ENCODE results near the gene DRC7. TPM values are rescaled to one million over a fixed set of nuclear protein-coding genes. Genes with fewer than 3 reads are reported as not detected.

Gene DRC7
- polyA plus RNA-seq, 1 donor, result 0.22 TPM

GRCh38 chr16:57747496-57747895 is 52.9 kb downstream of the DRC7 start:
- no peak overlapping the region for H3K27ac ChIP-seq (ENCODE audit: low read length)
- WGBS (ENCODE audit: insufficient coverage, low lambda C conversion rate), result no CpG with 5 or more reads among the region's 12 CpGs
- H3K9me3 ChIP-seq (ENCODE audit: control insufficient read depth, low read depth, low read length), result no peaks in the 10 kb centered on the region
- H3K27me3 ChIP-seq (ENCODE audit: control insufficient read depth, insufficient read depth, low read length), result no peaks in the 10 kb centered on the region
- H3K4me1 ChIP-seq (ENCODE audit: control insufficient read depth, insufficient read depth, low read length), result no peaks in the 10 kb centered on the region
- no peak overlapping the region for H3K4me3 ChIP-seq (ENCODE audit: low read length)
- DNase-seq, result no peak
- peaks cover 30% of the 10 kb centered on the region for H3K36me3 ChIP-seq (ENCODE audit: control insufficient read depth, insufficient read depth, low read length)

- H3K36me3 ChIP-seq (ENCODE audit: control insufficient read depth, insufficient read depth, low read length), result peaks cover 30% of the 10 kb centered on the region
- no peaks in the 10 kb centered on the region for H3K27me3 ChIP-seq (ENCODE audit: control insufficient read depth, insufficient read depth, low read length)
- peaks cover under 1% of the 10 kb centered on the region for H3K9me3 ChIP-seq (ENCODE audit: control insufficient read depth, low read depth, low read length)
- no peak overlapping the region for H3K27ac ChIP-seq (ENCODE audit: low read length)
- DNase-seq, result no peak
- no peak overlapping the region for H3K4me3 ChIP-seq (ENCODE audit: low read length)
- no peaks in the 10 kb centered on the region for H3K4me1 ChIP-seq (ENCODE audit: control insufficient read depth, insufficient read depth, low read length)
- WGBS (ENCODE audit: insufficient coverage, low lambda C conversion rate), result no CpG with 5 or more reads among the region's 6 CpGs
Observed at GRCh38 chr16:57747996-57748395, 53.4 kb downstream of the DRC7 start.

- WGBS (ENCODE audit: insufficient coverage, low lambda C conversion rate), result no CpG with 5 or more reads among the region's 11 CpGs
- Histone ChIP-seq H3K4me1 (ENCODE audit: control insufficient read depth, insufficient read depth, low read length) (no peaks in the 10 kb centered on the region), H3K9me3 (ENCODE audit: control insufficient read depth, low read depth, low read length) (peaks cover 4% of the 10 kb centered on the region), H3K4me3 (ENCODE audit: low read length) (no peak overlapping the region), H3K27ac (ENCODE audit: low read length) (no peak overlapping the region), H3K36me3 (ENCODE audit: control insufficient read depth, insufficient read depth, low read length) (peaks cover 32% of the 10 kb centered on the region), H3K27me3 (ENCODE audit: control insufficient read depth, insufficient read depth, low read length) (no peaks in the 10 kb centered on the region)
- no peak for DNase-seq
Observed at GRCh38 chr16:57748596-57748995, 54.0 kb downstream of the DRC7 start.

- DNase-seq, result no peak
- Histone ChIP-seq H3K36me3 (ENCODE audit: control insufficient read depth, insufficient read depth, low read length) (peaks cover 32% of the 10 kb centered on the region), H3K27me3 (ENCODE audit: control insufficient read depth, insufficient read depth, low read length) (no peaks in the 10 kb centered on the region), H3K4me3 (ENCODE audit: low read length) (no peak overlapping the region), H3K27ac (ENCODE audit: low read length) (no peak overlapping the region), H3K4me1 (ENCODE audit: control insufficient read depth, insufficient read depth, low read length) (no peaks in the 10 kb centered on the region), H3K9me3 (ENCODE audit: control insufficient read depth, low read depth, low read length) (peaks cover 4% of the 10 kb centered on the region)
- WGBS (ENCODE audit: insufficient coverage, low lambda C conversion rate), result no CpG with 5 or more reads among the region's 3 CpGs
Observed at GRCh38 chr16:57749101-57749692, 54.6 kb downstream of the DRC7 start.

- H3K4me3 ChIP-seq (ENCODE audit: low read length), result no peak overlapping the region
- WGBS (ENCODE audit: insufficient coverage, low lambda C conversion rate), result no CpG with 5 or more reads among the region's 5 CpGs
- H3K27ac ChIP-seq (ENCODE audit: low read length), result no peak overlapping the region
- peaks cover 4% of the 10 kb centered on the region for H3K9me3 ChIP-seq (ENCODE audit: control insufficient read depth, low read depth, low read length)
- H3K36me3 ChIP-seq (ENCODE audit: control insufficient read depth, insufficient read depth, low read length), result peaks cover 29% of the 10 kb centered on the region
- DNase-seq, result no peak
- no peaks in the 10 kb centered on the region for H3K4me1 ChIP-seq (ENCODE audit: control insufficient read depth, insufficient read depth, low read length)
- no peaks in the 10 kb centered on the region for H3K27me3 ChIP-seq (ENCODE audit: control insufficient read depth, insufficient read depth, low read length)
Observed at GRCh38 chr16:57749856-57750452, 55.3 kb downstream of the DRC7 start.

- WGBS (ENCODE audit: insufficient coverage, low lambda C conversion rate), result no CpG with 5 or more reads among the region's 24 CpGs
- Histone ChIP-seq H3K27me3 (ENCODE audit: control insufficient read depth, insufficient read depth, low read length) (no peaks in the 10 kb centered on the region), H3K36me3 (ENCODE audit: control insufficient read depth, insufficient read depth, low read length) (peaks cover 35% of the 10 kb centered on the region), H3K4me1 (ENCODE audit: control insufficient read depth, insufficient read depth, low read length) (peaks cover 4% of the 10 kb centered on the region), H3K9me3 (ENCODE audit: control insufficient read depth, low read depth, low read length) (peaks cover 4% of the 10 kb centered on the region), H3K27ac (ENCODE audit: low read length) (no peak overlapping the region), H3K4me3 (ENCODE audit: low read length) (no peak overlapping the region)
- no peak for DNase-seq
Observed at GRCh38 chr16:57750796-57751538, 56.4 kb downstream of the DRC7 start.

GRCh38 chr16:57751539-57752202 is 57.1 kb downstream of the DRC7 start:
- DNase-seq, result no peak
- H3K9me3 ChIP-seq (ENCODE audit: control insufficient read depth, low read depth, low read length), result peaks cover 4% of the 10 kb centered on the region
- WGBS (ENCODE audit: insufficient coverage, low lambda C conversion rate), result no CpG with 5 or more reads among the region's 26 CpGs
- peaks cover 40% of the 10 kb centered on the region for H3K36me3 ChIP-seq (ENCODE audit: control insufficient read depth, insufficient read depth, low read length)
- H3K4me1 ChIP-seq (ENCODE audit: control insufficient read depth, insufficient read depth, low read length), result peaks cover 11% of the 10 kb centered on the region
- no peak overlapping the region for H3K4me3 ChIP-seq (ENCODE audit: low read length)
- H3K27ac ChIP-seq (ENCODE audit: low read length), result no peak overlapping the region
- H3K27me3 ChIP-seq (ENCODE audit: control insufficient read depth, insufficient read depth, low read length), result no peaks in the 10 kb centered on the region

GRCh38 chr16:57752203-57752580 is 57.6 kb downstream of the DRC7 start:
- Histone ChIP-seq H3K4me1 (ENCODE audit: control insufficient read depth, insufficient read depth, low read length) (peaks cover 15% of the 10 kb centered on the region), H3K27ac (ENCODE audit: low read length) (no peak overlapping the region), H3K27me3 (ENCODE audit: control insufficient read depth, insufficient read depth, low read length) (no peaks in the 10 kb centered on the region), H3K4me3 (ENCODE audit: low read length) (no peak overlapping the region), H3K9me3 (ENCODE audit: control insufficient read depth, low read depth, low read length) (peaks cover 4% of the 10 kb centered on the region), H3K36me3 (ENCODE audit: control insufficient read depth, insufficient read depth, low read length) (peaks cover 40% of the 10 kb centered on the region)
- no peak for DNase-seq
- WGBS (ENCODE audit: insufficient coverage, low lambda C conversion rate), result no CpG with 5 or more reads among the region's 6 CpGs

- Histone ChIP-seq H3K36me3 (ENCODE audit: control insufficient read depth, insufficient read depth, low read length) (peaks cover 44% of the 10 kb centered on the region), H3K9me3 (ENCODE audit: control insufficient read depth, low read depth, low read length) (peaks cover 4% of the 10 kb centered on the region), H3K27ac (ENCODE audit: low read length) (no peak overlapping the region), H3K4me3 (ENCODE audit: low read length) (no peak overlapping the region), H3K27me3 (ENCODE audit: control insufficient read depth, insufficient read depth, low read length) (no peaks in the 10 kb centered on the region), H3K4me1 (ENCODE audit: control insufficient read depth, insufficient read depth, low read length) (peaks cover 15% of the 10 kb centered on the region)
- WGBS (ENCODE audit: insufficient coverage, low lambda C conversion rate), result no CpG with 5 or more reads among the region's 44 CpGs
- DNase-seq, result no peak
Observed at GRCh38 chr16:57752581-57753447, 58.2 kb downstream of the DRC7 start.
